GM19328 (cell line): ENCODE data around the gene AHRR.
"Not testable (repeated sequence)": the region's sequence is repeated elsewhere in the genome, so short reads cannot be mapped to it uniquely, and the experiment has no call there.

Experiments used
- ATAC-seq: cut with Tn5 transposase; IDR thresholded peaks from one replicate; pipeline ENCODE4 v1.9.1; 2021; ENCODE audit warnings: mild to moderate bottlenecking, moderate library complexity; ENCODE audit not compliant: unreplicated experiment

The AHRR gene

DNA sequence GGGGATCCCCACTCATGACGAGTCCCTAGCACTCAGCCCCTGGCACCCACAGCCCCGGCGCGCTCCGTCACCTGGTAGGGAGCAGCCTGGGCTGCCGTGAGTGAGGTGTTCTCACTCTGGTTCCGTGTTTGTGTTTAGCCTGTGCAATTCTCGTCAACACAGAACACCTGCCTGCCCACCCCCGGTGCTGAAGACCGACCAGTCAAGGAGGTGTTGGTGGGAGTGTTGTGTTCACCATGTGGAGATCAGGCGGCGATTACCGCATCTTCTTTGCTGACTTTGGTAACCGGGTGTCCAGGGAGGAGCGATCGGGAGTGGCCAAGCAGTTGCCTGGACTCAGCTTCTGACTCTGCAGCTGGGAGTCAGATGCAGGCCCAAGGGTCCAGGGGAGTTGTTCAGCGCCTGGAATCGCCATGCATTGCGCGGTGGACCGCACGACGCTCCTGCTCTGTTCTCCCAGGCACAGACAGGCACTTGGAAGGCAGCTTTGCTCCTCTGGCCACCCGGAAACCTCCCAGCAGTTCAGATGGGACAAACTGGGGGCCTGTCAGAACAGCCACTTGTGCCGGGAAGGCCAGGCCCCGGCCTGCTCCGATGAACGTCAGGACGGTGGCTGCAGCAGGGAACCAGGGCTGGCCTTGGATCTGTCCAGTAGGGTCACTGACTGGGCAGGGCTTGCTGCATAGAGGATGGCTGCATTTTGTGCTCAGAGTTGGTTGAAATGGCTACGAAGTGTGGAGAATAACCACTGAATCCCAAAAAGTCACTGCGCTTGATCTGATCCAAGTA lies 149.6 kb downstream of the AHRR start:
- no peak for ATAC-seq

DNA sequence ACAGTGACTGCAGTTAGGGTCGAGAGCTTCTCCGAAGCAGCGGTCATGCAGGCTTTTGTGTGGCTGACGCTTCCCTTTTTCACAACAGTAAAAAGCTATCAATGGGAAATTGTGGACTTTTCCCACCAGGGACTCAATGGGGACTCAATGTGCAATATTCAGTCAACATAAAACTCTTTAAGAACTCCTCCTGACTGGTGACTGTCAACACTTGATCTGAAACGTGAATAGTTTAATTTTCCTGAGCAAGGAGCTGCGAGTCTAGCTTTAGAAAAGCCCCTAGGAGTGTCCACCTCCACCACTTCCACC lies 150.2 kb downstream of the AHRR start:
- no peak for ATAC-seq

DNA sequence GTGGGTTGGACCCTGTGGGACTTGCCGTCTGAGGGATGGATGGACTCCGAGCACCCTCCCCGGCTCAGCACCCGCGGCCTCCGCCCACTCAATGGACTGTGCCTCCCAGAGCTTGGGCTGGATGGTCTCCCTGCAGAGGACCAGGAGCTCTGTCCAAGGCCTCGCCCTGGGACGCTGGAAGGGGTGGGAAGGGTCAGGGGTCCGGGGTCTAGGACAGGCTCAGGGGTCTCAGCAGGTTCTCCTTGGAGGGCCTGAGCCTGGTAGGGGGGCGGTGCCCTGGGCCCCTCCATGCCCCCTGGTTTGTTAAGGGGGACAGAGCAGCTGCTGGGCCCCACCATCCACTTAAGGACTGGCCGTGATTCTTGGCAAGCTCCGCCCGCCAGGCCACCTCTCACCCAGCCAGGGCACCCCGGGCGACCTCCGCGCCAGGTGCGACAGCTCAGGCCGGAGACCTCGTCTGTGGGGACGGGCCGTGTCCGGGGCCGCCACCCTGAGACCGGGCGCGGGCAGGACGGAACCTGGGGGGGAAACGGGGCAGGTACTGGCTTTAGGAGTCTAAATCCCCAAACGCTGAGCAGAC lies 150.7 kb downstream of the AHRR start:
- ATAC-seq, result peak; percentile 4

DNA sequence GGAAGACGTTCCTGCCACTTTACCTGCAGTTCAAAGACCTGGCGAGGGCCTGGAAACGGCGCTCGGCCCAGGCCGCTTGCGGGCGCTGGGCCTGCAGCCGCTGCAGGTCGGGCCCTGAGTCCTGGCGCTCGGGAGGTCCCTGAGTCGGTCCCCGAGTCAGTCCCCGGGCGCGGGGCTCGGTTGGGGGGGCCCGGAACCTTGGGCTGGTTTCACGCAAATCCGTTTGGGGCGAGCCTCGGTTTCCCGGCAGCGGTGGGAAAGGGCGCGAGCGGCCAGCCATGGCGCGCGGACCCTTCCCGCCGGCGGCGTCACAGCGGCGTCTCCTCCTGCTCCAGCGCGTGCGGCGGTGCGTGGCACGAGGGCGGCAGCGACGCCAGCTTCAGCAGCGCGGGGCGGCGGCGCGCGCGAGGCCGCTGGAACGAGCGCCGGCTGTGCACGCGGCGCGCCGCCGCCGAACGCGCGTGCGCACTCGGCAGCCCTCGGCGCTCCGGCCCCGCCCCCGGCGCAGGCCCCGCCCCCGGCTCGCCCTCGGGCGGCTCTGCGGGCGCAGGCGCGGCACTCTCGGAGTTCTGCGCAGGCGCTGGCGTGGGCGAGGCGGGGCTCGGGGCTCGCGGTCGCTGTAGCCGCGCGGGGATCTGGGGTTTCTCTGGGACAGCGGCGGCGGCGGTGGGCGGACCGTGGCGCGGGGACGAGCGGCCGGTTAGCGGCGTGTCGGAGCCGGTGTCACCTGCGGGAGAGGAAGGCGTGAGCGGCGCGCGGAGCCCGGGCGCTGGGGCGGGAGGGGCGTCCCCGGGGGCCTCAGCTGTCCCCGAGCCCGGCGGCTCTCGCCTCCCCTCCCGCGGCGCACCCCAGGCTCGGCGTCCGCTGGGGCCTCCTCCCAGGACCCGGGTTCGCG lies 151.4 kb downstream of the AHRR start:
- ATAC-seq, result peak; percentile 72

DNA sequence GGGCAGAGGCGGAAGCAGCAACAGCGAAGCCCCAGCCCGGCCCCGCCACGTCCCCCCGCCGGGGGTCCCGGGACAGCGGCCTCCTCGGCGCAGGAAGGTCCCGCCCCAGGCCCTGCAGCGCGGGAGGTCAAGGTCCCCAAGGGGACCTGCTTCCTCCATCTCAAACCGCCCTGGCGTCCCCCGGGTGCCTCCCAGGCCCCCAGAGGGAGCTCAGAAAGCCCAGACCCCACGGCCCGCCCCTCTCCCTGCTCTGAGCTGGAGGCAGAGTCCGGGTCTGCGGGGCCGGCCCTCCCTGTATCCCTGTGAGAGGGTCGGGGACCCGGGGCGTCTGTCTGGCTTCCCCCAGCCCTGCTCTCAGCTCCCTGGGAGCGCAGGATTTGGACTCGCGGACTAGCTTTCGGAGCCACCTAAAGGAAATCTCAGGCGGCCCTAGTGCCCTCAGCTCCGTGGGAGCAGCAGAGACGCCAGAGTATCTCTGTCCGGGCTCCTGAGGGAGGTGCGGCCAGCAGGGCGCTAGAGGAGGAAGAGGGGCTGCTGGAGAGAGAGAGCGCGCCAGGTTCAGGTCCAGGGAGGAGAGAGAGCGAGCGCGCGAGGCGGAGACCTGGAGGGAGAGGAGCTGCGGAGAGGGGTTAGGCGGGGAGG lies 152.2 kb downstream of the AHRR start:
- ATAC-seq, result peak; percentile 7

DNA sequence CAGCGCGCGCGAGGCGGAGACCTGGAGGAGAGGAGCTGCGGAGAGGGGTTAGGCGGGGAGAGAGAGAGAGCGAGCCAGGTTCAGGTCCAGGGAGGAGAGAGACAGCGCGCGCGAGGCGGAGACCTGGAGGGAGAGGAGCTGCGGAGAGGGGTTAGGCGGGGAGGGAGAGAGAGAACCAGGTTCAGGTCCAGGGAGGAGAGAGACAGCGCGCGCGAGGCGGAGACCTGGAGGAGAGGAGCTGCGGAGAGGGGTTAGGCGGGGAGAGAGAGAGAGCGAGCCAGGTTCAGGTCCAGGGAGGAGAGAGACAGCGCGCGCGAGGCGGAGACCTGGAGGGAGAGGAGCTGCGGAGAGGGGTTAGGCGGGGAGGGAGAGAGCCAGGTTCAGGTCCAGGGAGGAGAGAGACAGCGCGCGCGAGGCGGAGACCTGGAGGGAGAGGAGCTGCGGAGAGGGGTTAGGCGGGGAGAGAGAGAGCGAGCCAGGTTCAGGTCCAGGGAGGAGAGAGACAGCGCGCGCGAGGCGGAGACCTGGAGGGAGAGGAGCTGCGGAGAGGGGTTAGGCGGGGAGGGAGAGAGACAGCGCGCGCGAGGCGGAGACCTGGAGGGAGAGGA lies 152.8 kb downstream of the AHRR start:
- not testable (repeated sequence) for ATAC-seq

DNA sequence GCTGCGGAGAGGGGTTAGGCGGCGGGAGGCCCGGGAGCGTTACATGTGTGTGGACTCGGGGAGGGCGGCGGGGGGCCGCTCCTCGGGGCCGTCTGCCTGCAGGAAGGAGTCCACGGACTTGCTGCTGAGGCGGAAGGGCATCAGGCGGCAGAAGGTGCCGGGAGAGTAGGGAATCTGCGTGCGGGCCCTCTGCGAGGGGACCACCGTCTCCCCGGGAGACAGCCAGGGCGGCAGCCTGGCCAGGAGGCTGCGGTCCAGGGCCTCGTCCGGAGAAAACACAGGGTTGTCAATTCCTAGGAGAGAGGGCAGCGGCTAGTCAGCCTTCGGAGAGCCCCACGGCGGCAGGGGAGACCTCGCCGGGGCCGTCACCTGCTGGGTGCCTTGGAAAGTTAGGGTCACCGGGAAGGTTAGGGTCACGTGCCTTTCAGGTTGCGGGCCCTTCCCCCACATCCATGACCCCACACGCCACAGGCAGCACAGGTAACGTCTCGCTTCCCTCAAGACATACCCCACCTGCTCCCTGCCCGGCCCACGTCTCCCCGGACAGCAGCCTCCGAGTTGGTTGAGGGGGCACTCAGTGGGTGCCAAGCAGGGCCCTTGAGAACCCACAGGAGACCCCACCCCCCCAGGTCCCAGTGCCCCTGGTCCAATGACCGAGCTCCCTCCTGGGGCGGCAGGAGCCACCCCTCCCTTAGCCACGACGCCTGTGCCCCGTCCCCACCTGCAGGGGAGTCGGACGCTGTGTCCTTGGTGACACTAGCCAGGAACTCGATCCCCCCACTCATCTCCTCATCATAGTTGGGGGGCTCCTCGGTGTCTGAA lies 153.5 kb downstream of the AHRR start:
- ATAC-seq, result no peak

DNA sequence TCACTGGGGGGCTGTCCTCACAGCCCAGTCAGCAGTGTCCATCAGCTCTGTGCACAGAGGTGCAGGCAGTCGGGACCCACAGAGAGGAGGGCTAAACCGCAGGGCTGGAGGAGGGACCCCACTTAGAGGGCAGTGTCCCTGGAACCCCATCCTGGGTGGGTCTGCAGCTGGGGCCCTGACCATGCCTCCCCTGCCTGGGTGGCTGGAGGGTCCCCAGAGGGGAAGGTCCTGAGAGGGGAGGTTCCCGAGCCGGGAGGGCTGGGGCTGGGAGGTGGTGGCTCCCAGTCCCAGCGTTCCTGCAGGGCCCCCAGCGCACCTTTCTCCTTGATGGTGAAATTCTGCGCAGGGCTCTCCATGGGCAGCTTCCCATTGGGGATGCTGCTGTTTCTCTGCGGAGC lies 154.2 kb downstream of the AHRR start:
- ATAC-seq, result no peak

DNA sequence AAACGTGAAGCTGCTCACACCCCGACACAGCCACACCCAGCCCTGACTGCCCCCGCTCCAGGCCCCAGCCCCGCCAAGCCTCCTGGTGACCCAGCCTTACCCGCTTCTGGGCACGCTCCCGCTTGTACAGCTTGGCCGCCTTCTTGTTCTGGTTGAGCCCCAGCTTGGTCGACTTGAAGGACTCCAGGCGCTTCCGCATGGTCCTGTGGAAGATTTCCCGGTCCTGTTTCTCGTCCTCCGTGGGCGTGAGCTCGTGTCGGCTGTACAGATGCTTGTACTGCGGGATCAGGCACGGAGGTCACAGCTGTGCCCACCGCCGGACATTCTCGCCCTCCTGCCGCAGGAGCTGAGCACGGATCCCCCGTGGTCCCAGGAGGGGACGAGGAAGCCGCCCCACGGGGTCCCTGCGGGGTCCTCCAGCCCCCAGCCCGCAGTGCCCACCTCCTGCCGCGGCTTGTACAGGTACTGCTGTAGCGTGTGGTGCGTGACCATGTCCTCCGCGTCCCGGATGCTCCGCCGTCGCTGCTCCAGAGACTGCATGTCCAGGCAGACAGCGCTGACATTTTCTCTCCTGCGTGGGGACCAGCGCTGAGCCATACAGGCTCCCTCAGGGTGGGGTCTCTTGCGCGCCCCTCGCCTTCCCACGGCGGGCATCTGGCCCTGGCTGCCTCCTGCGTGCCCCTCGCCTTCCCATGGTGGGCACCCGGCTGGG lies 154.7 kb downstream of the AHRR start:
- ATAC-seq, result no peak

DNA sequence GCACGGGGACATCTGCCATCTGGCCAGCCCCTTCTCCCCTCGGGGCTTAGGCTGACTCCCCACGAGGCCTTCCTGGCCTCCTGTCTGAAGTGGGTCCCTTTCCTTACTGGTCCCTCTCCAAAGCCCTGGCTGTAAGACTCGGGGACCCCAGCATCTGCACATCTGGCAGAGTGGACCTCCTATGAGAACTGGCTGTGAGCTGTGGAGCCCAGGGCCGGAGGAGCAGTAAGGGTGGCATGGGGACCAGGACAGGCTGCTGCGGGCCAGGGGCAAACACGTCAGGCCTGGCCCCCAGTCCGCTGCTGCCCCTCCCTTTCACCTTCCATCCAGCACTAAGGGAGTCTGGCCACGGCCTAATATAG lies 155.3 kb downstream of the AHRR start:
- ATAC-seq, result no peak

DNA sequence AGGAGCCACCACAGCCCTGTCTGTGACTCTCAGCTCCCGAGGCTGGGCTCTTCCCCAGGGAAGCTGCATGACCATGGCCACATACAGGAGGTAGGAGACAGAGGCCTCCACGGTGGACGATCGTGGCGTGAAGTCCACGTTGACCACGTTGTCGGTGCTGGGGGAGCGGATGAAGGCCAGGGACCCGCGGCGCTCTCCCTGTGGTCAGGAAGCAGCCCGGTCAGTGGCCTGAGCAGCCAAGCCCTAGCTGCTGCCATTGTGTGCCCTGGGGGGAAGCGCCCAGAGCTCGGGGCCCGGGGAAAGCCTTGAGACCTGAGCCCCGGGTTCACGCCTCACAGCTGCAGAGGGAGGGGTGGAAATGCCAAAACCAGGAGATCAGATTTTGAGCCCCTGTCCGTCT lies 155.7 kb downstream of the AHRR start:
- ATAC-seq, result no peak

DNA sequence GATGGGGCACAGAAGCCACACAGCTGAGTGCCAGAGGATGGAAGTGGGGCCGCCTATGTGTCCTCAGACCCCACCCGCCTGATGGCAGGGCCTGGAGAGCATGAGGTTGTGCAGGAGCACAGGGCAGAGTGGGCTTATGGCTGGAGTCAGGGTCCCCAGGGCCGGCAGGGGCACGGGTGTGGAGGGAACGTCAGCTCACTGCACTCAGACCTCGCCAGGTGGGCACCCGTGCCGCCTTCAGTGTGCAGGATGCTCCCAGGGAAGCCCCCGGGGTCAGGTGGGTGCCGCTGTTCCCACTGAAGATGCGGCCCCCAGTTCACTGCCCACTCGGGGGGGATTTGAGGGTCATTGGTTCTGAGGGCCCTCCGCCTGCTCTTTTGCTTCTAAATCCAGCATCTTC lies 156.4 kb downstream of the AHRR start:
- ATAC-seq, result no peak

DNA sequence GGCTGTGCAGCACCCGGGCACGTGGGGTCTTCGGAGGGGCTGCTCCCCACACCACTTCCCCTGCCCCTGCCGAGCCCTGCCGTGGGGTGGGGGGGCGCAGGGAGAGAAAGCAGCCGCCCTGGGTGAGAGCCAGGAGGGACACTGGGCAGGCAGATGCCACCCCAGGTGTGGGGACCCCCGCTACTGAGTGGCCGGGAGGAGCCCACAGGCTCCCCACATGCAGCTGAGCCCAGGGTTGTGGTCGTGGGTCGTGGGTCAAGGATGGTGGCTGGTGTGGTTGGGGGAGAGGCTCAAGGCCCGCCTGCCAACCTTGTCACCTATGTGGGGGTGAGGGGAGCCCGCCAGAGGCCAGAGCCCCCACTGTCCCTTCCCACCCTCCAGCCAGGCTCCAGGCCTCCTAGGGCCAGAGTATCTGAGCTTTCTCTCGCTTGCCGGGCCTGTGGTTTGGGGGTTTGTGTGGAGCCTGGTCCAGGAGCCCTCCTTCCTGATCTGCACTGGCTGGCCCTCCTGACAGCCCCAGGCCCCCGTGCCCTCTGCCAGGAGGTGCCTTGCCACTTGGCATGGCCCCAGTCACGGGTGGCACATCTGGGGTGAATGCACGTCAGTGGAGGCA lies 157.0 kb downstream of the AHRR start:
- ATAC-seq, result no peak

DNA sequence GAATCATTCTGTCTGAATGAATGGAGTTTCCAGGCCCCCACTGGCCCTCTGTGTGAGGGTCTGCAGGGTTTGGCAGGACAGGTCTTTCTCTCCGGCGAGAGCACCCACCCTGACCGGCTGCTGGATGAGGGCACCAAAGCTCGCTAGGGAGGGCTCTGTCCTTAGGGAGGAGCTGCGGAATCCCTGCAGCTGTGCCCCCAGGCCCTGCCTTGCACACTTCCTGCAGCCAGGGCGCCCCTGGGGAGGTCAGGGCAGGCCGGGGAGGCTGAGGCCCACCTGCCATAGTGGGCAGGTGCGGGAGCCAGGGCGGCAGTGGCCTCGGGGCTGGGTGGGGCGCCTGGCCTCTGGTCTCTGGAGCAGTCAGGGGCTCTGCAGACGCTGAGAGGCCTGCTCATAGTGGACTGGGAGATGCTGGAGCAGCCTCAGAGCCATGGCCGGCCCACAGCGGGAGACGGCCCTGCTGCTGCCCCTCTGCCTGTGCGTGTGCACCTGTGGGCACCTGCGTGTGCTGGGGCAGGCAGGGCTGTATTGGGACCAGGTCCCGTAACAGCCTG lies 157.5 kb downstream of the AHRR start:
- ATAC-seq, result no peak

DNA sequence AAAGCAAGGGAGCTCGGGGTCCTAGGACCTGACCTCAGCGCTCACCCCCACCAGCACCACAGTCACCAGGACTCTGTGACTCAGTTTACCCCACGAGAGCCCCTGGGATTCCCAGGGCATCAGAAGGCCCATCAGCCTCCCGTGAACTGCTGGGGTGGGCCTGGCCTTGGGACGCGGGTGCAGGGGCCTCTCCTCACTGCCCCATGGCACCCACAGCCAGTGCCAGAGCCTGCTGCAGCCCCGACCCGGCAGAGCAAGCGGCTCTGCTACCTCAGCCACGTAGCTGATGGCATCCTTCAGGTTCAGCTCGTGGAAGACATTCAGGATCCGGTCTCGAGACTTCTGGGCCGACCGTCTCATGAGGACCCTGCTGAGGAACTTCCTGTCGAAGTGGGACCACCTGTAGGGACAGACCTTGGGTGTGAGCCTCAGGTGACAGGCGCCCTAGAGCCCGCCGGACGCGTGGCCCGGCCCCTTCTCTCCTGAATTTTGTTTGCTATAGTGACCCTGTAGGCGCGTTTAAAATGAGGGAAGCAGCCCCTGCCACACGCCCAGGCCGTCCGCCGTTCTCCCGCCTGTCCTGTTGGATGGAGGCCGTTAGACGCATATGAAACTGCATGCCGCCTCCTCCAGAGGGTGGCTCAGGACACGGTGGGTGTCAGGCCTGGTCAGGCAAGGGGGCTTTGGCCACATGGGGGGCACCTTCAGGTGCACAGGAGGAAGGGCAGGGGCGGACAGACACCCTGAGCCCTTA lies 158.2 kb downstream of the AHRR start:
- no peak for ATAC-seq

DNA sequence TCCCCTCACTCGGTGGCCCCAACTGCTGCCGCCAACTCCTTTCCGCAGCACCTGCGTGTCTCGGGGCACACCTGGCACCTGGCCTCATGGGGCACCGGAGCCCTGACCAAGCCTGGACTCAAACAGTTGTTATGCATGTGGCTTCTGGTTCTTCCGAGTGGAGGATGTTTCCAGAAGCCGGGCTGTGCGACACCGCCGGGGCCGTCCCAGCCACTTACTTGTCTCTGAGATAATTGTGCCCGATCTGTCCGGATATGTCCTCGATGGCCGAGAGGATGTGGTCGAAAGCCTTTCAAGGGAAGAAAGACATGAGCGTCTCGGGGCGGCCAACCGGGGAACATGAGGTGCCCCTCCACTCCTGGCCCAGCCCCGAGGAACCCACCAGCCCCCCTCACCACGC lies 159.8 kb downstream of the AHRR start:
- no peak for ATAC-seq

DNA sequence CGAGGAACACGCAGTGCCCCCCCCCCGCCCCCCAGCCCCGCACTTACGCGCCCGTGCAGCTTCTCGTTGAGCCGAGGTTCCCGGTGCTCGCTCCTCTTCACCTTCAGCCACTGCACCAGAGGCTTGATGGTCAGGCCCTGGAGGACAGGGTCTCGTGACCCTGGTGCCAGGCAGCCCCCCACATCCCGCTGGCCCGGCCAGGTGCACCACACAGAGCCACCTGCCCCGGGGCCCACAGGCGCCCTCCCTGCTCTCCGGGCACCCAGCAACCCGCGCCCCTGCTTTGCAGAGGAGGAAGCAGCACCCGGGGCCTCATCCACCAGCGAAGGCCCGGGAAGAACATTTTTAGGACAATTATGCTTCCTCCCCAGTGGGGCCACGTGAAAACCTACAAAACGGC lies 160.5 kb downstream of the AHRR start:
- no peak for ATAC-seq

DNA sequence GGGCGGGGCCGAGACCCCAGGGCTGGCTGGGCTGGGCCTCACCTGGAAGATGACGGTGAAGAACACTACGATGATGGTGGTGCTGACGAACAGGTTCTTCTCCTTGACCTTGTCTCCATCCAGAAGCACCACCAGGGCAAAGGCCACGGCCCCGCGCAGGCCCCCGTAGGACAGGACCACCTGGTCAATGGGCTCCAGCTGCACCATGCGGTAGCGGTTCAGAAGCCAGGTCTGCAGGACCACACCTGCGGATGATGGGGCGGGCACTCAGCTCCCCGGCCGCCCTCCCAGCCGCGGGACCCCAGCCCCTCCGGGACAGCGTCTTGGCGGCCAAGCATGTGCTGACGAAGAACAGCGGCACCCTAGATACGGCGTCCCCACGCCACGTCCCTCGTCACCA lies 161.0 kb downstream of the AHRR start:
- ATAC-seq, result no peak
